ENCODE measurements around the gene MATK.

MATK gene

DNA sequence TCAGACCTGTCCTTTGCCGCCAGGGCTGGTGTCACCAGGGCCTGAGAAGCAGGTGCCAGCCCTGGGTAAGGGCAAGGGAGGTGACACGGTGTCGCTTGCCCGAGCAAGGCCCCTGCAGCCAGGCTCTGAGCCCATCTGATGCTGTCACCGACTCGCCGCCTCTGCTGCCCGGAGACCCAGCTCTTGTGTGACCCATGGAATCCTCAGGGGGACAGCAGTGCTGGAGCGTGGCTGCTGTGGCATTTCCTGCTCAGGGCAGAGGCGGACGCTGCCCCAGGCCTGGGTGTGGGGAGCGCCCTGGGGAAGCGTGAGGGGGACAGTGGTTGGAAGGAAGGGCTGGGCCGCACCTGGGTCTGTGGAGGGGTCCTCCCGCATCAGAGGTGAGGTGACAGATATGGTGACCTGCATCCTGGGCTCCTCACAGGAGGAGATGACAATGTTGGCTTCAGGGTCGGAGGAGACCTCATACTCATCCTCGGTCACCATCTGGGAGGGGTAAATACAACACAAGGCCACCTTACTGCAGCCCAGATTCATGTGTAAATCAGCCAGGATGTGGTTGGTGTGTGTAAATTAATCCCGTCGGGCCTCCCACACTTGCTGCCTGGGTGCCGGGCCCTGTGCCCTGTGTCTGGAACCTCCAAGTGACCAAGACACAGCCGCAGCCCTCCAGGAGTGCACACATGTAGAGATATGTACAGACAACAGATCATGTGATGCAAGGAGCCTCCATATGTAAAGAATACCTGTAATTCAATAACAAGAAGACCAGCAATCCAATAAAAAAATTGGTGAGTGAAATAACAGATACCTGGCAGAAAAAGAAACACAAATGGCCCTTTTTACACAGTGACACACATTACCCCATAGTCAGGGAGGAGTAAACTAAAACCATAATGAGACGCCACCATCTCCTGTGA, 27.6 kb upstream of the MATK start:
- TF ChIP-seq, protein P1, sequence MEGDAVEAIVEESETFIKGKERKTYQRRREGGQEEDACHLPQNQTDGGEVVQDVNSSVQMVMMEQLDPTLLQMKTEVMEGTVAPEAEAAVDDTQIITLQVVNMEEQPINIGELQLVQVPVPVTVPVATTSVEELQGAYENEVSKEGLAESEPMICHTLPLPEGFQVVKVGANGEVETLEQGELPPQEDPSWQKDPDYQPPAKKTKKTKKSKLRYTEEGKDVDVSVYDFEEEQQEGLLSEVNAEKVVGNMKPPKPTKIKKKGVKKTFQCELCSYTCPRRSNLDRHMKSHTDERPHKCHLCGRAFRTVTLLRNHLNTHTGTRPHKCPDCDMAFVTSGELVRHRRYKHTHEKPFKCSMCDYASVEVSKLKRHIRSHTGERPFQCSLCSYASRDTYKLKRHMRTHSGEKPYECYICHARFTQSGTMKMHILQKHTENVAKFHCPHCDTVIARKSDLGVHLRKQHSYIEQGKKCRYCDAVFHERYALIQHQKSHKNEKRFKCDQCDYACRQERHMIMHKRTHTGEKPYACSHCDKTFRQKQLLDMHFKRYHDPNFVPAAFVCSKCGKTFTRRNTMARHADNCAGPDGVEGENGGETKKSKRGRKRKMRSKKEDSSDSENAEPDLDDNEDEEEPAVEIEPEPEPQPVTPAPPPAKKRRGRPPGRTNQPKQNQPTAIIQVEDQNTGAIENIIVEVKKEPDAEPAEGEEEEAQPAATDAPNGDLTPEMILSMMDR (IDR thresholded peaks at IDR 0.05), result no peak
- no peak for TF ChIP-seq ZFX (IDR thresholded peaks at IDR 0.05; ENCODE audit: borderline replicate concordance)
- no peak overlapping the region for H3K27ac ChIP-seq

GRCh38 chr19:3810708-3811355, 24.7 kb upstream of the MATK start:
- TF ChIP-seq ZFX (IDR thresholded peaks at IDR 0.05; ENCODE audit: borderline replicate concordance), result no peak
- TF ChIP-seq, protein P1 (IDR thresholded peaks at IDR 0.05), result no peak
- H3K27ac ChIP-seq, result no peak overlapping the region

GRCh38 chr19:3809881-3810707, 23.9 kb upstream of the MATK start:
- no peak for TF ChIP-seq ZFX (IDR thresholded peaks at IDR 0.05; ENCODE audit: borderline replicate concordance)
- TF ChIP-seq, protein P1 (IDR thresholded peaks at IDR 0.05), result no peak
- H3K27ac ChIP-seq, result no peak overlapping the region

GRCh38 chr19:3808420-3809143, 22.4 kb upstream of the MATK start:
- TF ChIP-seq, protein P1 (IDR thresholded peaks at IDR 0.05), result no peak
- no peak for TF ChIP-seq ZFX (IDR thresholded peaks at IDR 0.05; ENCODE audit: borderline replicate concordance)
- H3K27ac ChIP-seq, result peak overlapping the region; percentile 17; the same call in 1 of the 2 replicates

GRCh38 chr19:3807574-3808354, 21.6 kb upstream of the MATK start:
- no peak for TF ChIP-seq ZFX (IDR thresholded peaks at IDR 0.05; ENCODE audit: borderline replicate concordance)
- TF ChIP-seq, protein P1 (IDR thresholded peaks at IDR 0.05), result no peak

DNA sequence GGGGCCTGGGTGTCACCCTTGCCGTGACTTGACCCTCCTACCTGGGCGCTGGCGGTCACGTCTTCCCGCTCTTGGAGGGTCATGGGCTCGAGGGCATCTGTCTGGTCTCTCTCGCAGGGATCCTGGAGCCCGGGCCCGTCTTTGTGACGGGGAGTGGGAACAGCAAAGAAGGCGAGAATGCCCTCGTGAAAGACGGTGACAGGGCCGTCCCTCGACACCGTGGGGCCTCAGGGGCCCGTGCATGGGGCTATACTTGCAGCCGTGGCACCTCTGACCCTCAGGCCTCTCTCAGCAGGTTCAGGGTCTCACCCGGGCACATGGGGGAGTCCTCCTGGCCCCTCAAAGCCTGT, 20.9 kb upstream of the MATK start:
- no peak overlapping the region for H3K27ac ChIP-seq
- TF ChIP-seq, protein P1 (IDR thresholded peaks at IDR 0.05), result no peak
- TF ChIP-seq ZFX (IDR thresholded peaks at IDR 0.05; ENCODE audit: borderline replicate concordance), result no peak

More at GRCh38 chr19:3807574-3808354, 21.6 kb upstream of the MATK start:
- H3K27ac ChIP-seq, result peak overlapping the region; percentile 17; the same call in 1 of the 2 replicates

Data from 22Rv1 (cell line).